HUES6 (cell line): ENCODE results near the gene LGALS7.

Experiments used
- H3K27ac ChIP-seq: 2 replicates; pipeline ENCODE4 v1.7.0; 2013; ENCODE audit warnings: low read depth, mild to moderate bottlenecking, low read length, inconsistent platforms
- H3K27me3 ChIP-seq: 2 replicates; pipeline ENCODE4 v1.6.1; 2013; ENCODE audit warnings: low read length; ENCODE audit not compliant: control insufficient read depth, insufficient read depth
- H3K36me3 ChIP-seq: 2 replicates; pipeline ENCODE4 v1.6.1; 2013; ENCODE audit warnings: low read length; ENCODE audit not compliant: control insufficient read depth, insufficient read depth
- H3K4me1 ChIP-seq: 2 replicates; pipeline ENCODE4 v1.6.1; 2013; ENCODE audit warnings: low read length; ENCODE audit not compliant: control insufficient read depth, insufficient read depth
- H3K4me3 ChIP-seq: 2 replicates; pipeline ENCODE4 v1.5.1; 2013; ENCODE audit warnings: low read depth, low read length
- H3K9ac ChIP-seq: one replicate; pipeline ENCODE4 v1.6.1; 2013; ENCODE audit warnings: mild to moderate bottlenecking, low read length
- H3K9me3 ChIP-seq: 2 replicates; pipeline ENCODE4 v1.6.1; 2013; ENCODE audit warnings: low read depth, low read length; ENCODE audit not compliant: control insufficient read depth, insufficient read depth

Gene LGALS7

GRCh38 chr19:38729653-38730469 lies 43.5 kb downstream of the LGALS7 start:
- Histone ChIP-seq H3K36me3 (peaks cover 67% of the 10 kb centered on the region), H3K27ac (no peak overlapping the region), H3K4me1 (peaks cover 15% of the 10 kb centered on the region; the same call in 1 of the 2 replicates), H3K9me3 (no peaks in the 10 kb centered on the region), H3K9ac (no peak overlapping the region), H3K27me3 (no peaks in the 10 kb centered on the region), H3K4me3 (no peak overlapping the region)

GRCh38 chr19:38728752-38729541 lies 44.4 kb downstream of the LGALS7 start:
- Histone ChIP-seq H3K4me1 (peaks cover 6% of the 10 kb centered on the region; the same call in 1 of the 2 replicates), H3K4me3 (no peak overlapping the region), H3K27me3 (no peaks in the 10 kb centered on the region), H3K36me3 (peaks cover 76% of the 10 kb centered on the region), H3K9ac (no peak overlapping the region), H3K9me3 (no peaks in the 10 kb centered on the region), H3K27ac (no peak overlapping the region)

GRCh38 chr19:38727868-38728660 lies 45.3 kb downstream of the LGALS7 start:
- Histone ChIP-seq H3K4me3 (no peak overlapping the region), H3K4me1 (peaks cover 6% of the 10 kb centered on the region; the same call in 1 of the 2 replicates), H3K27me3 (no peaks in the 10 kb centered on the region), H3K9me3 (no peaks in the 10 kb centered on the region), H3K36me3 (peaks cover 85% of the 10 kb centered on the region), H3K9ac (no peak overlapping the region), H3K27ac (no peak overlapping the region)

- H3K9ac ChIP-seq: no peak overlapping the region
- no peaks in the 10 kb centered on the region for H3K9me3 ChIP-seq
- no peaks in the 10 kb centered on the region for H3K27me3 ChIP-seq
- peaks cover 88% of the 10 kb centered on the region for H3K36me3 ChIP-seq
- no peak overlapping the region for H3K27ac ChIP-seq
- no peak overlapping the region for H3K4me3 ChIP-seq
- peaks cover 6% of the 10 kb centered on the region; the same call in 1 of the 2 replicates for H3K4me1 ChIP-seq
Observed at GRCh38 chr19:38727306-38727867, 45.9 kb downstream of the LGALS7 start.

GRCh38 chr19:38726761-38727301 lies 46.5 kb downstream of the LGALS7 start:
- Histone ChIP-seq H3K4me1 (peaks cover 6% of the 10 kb centered on the region; the same call in 1 of the 2 replicates), H3K4me3 (no peak overlapping the region), H3K9me3 (no peaks in the 10 kb centered on the region), H3K36me3 (peaks cover 90% of the 10 kb centered on the region), H3K27me3 (no peaks in the 10 kb centered on the region), H3K9ac (no peak overlapping the region), H3K27ac (no peak overlapping the region)

GRCh38 chr19:38726284-38726673 lies 47.0 kb downstream of the LGALS7 start:
- Histone ChIP-seq H3K27ac (no peak overlapping the region), H3K36me3 (peaks cover 90% of the 10 kb centered on the region), H3K9ac (no peak overlapping the region)

GRCh38 chr19:38725469-38726283 lies 47.6 kb downstream of the LGALS7 start:
- Histone ChIP-seq H3K4me3 (no peak overlapping the region), H3K27me3 (no peaks in the 10 kb centered on the region), H3K4me1 (peaks cover 6% of the 10 kb centered on the region; the same call in 1 of the 2 replicates), H3K36me3 (peaks cover 90% of the 10 kb centered on the region), H3K9me3 (no peaks in the 10 kb centered on the region), H3K9ac (no peak overlapping the region), H3K27ac (no peak overlapping the region)

More at GRCh38 chr19:38726284-38726673, 47.0 kb downstream of the LGALS7 start:
- no peaks in the 10 kb centered on the region for H3K27me3 ChIP-seq
- no peak overlapping the region for H3K4me3 ChIP-seq
- peaks cover 6% of the 10 kb centered on the region; the same call in 1 of the 2 replicates for H3K4me1 ChIP-seq
- H3K9me3 ChIP-seq: no peaks in the 10 kb centered on the region

- H3K27ac ChIP-seq: no peak overlapping the region
- H3K27me3 ChIP-seq: no peaks in the 10 kb centered on the region
- no peak overlapping the region for H3K9ac ChIP-seq
- H3K9me3 ChIP-seq: no peaks in the 10 kb centered on the region
- peaks cover 98% of the 10 kb centered on the region for H3K36me3 ChIP-seq
- peaks cover 6% of the 10 kb centered on the region; the same call in 1 of the 2 replicates for H3K4me1 ChIP-seq
- no peak overlapping the region for H3K4me3 ChIP-seq
Observed at GRCh38 chr19:38723990-38724854, 49.1 kb downstream of the LGALS7 start.

- Histone ChIP-seq H3K27me3 (no peaks in the 10 kb centered on the region), H3K4me3 (no peak overlapping the region), H3K27ac (no peak overlapping the region), H3K36me3 (peaks cover 98% of the 10 kb centered on the region), H3K9ac (no peak overlapping the region), H3K4me1 (peaks cover 9% of the 10 kb centered on the region; the same call in 1 of the 2 replicates), H3K9me3 (no peaks in the 10 kb centered on the region)
Observed at GRCh38 chr19:38723606-38723965, 49.7 kb downstream of the LGALS7 start.
